ENCODE measurements around the gene CTDSPL. TPM values are rescaled to one million over a fixed set of nuclear protein-coding genes. Genes with fewer than 3 reads are reported as not detected.
A peak's percentile ranks its signal among the peaks of the same experiment; 100 is the strongest.

Gene CTDSPL
- total and polyA plus RNA-seq, 2 donors from 2014 or later = 55.9 to 78.3 TPM

DNA sequence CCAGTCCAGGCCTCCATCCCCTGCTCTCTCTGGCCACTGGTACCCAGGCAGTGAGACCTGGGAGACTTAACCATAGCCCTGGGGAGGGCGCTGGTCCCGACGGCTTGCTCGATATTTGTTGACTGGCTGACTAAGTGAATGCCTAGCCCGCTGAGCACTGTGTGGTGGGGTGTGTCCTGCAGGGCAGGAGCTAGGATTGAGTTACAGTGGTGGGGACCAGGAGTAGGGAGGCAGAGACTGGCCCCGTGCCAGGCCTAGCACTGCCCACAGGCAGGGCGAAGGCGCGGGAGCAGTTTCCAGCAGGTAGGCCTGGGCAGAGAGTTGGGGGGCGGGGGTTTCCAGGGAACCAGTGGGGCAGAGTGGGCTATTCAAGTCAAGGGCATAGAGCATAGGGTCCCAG, 128.8 kb downstream of the CTDSPL start, which contains the start of gene VILL:
VILL (plus strand) TSS at position 260 of the 400 bp plus-strand sequence. CDS start 2,887 bp downstream, outside the sequence.
- Histone ChIP-seq H3K4me1 (ENCODE audit: control insufficient read depth in 2 of 3, insufficient read depth in 2 of 3, low read depth in 1 of 3, low read length in 3 of 3) (peaks cover 0 to 5% (median 0%) of the 10 kb centered on the region in 3 donors), H3K27ac (ENCODE audit: low read depth in 2 of 2, low read length in 2 of 2) (no peak within 1 kb of the TSS), H3K27me3 (ENCODE audit: control insufficient read depth, insufficient read depth, low read length) (no peaks in the 10 kb centered on the region), H3K9ac (ENCODE audit: low read length in 3 of 3) (no peak within 1 kb of the TSS), H3K4me3 (ENCODE audit: low read length in 3 of 3) (no peak within 1 kb of the TSS), H3K9me3 (ENCODE audit: control insufficient read depth in 2 of 3, insufficient read depth in 1 of 3, low read length in 3 of 3) (no peaks in the 10 kb centered on the region), H3K36me3 (ENCODE audit: control insufficient read depth in 2 of 3, insufficient read depth in 3 of 3, low read length in 3 of 3) (no peaks in the 10 kb centered on the region)
- TF ChIP-seq, protein P1, sequence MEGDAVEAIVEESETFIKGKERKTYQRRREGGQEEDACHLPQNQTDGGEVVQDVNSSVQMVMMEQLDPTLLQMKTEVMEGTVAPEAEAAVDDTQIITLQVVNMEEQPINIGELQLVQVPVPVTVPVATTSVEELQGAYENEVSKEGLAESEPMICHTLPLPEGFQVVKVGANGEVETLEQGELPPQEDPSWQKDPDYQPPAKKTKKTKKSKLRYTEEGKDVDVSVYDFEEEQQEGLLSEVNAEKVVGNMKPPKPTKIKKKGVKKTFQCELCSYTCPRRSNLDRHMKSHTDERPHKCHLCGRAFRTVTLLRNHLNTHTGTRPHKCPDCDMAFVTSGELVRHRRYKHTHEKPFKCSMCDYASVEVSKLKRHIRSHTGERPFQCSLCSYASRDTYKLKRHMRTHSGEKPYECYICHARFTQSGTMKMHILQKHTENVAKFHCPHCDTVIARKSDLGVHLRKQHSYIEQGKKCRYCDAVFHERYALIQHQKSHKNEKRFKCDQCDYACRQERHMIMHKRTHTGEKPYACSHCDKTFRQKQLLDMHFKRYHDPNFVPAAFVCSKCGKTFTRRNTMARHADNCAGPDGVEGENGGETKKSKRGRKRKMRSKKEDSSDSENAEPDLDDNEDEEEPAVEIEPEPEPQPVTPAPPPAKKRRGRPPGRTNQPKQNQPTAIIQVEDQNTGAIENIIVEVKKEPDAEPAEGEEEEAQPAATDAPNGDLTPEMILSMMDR (IDR thresholded peaks at IDR 0.05; ENCODE audit: borderline replicate concordance, extremely low read depth, insufficient read depth) = no peak
- intact Hi-C loops (cut with DNase I) = no loop called here
- FAIRE-seq (no peak), DNase-seq (peak; percentile 47 to 82 (median 64))

DNA sequence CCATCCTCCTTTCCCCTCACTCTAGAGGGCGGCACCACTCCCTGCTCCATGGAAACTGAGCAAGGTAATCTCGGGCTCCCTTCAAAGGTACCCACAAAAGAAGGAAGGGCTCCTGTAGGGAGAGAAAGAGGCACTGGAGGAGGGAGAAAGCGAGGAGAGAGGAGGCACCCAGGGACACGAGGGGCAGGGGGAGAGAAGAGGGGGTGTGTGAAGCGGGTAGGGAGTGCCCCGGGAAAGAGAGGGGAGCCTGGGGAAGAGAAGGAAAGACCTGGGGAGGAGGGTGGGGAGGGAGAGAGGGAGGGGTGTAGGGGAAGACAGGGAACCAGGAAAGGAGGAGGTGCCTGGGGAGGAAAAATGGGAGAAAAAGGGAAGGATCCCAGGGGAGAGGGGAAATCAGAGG, 129.4 kb downstream of the CTDSPL start:
- no peak overlapping the region for H3K27ac ChIP-seq (ENCODE audit: low read depth in 2 of 2, low read length in 2 of 2)

DNA sequence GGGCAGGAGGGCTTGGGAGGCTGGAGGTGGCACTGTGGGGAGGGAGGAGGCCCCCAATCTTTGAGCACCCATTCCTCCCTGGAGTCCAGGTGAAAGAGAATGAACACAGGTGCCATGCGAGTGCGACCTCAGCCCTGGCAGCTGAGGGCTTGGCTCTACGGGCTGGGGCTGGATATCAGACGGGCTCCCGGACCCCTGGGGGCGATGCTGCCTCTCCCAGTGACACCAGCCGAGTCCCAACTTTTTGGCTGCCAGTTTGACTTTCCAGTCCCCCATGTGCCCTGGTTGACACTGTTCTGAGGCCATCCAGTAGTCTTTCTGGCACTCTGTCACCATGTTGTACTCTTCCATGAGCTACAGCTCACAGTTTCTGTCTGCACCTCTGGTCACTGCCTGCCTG, 130.1 kb downstream of the CTDSPL start:
- Histone ChIP-seq H3K4me1 (ENCODE audit: control insufficient read depth in 2 of 3, insufficient read depth in 2 of 3, low read depth in 1 of 3, low read length in 3 of 3) (peaks cover 0 to 7% (median 0%) of the 10 kb centered on the region in 3 donors), H3K36me3 (ENCODE audit: control insufficient read depth in 2 of 3, insufficient read depth in 3 of 3, low read length in 3 of 3) (no peaks in the 10 kb centered on the region), H3K27ac (ENCODE audit: low read depth in 2 of 2, low read length in 2 of 2) (no peak overlapping the region), H3K4me3 (ENCODE audit: low read length in 3 of 3) (no peak overlapping the region), H3K27me3 (ENCODE audit: control insufficient read depth, insufficient read depth, low read length) (no peaks in the 10 kb centered on the region), H3K9me3 (ENCODE audit: control insufficient read depth in 2 of 3, insufficient read depth in 1 of 3, low read length in 3 of 3) (no peaks in the 10 kb centered on the region), H3K9ac (ENCODE audit: low read length in 3 of 3) (no peak overlapping the region)
- peak in 2 of 5 donors; percentile 30 to 63 for DNase-seq
- TF ChIP-seq, protein P1 (IDR thresholded peaks at IDR 0.05; ENCODE audit: borderline replicate concordance, extremely low read depth, insufficient read depth) = no peak
- intact Hi-C loops (cut with DNase I) = no loop called here
- FAIRE-seq = no peak

More for the DNA sequence above, 129.4 kb downstream of the CTDSPL start:
- Histone ChIP-seq H3K27me3 (ENCODE audit: control insufficient read depth, insufficient read depth, low read length) (no peaks in the 10 kb centered on the region), H3K4me3 (ENCODE audit: low read length in 3 of 3) (no peak overlapping the region), H3K9ac (ENCODE audit: low read length in 3 of 3) (no peak overlapping the region), H3K9me3 (ENCODE audit: control insufficient read depth in 2 of 3, insufficient read depth in 1 of 3, low read length in 3 of 3) (no peaks in the 10 kb centered on the region), H3K4me1 (ENCODE audit: control insufficient read depth in 2 of 3, insufficient read depth in 2 of 3, low read depth in 1 of 3, low read length in 3 of 3) (peaks cover 0 to 5% (median 0%) of the 10 kb centered on the region in 3 donors), H3K36me3 (ENCODE audit: control insufficient read depth in 2 of 3, insufficient read depth in 3 of 3, low read length in 3 of 3) (no peaks in the 10 kb centered on the region)
- intact Hi-C loops (cut with DNase I) = no loop called here
- DNase-seq (peak in 1 of 5 donors; percentile 36), FAIRE-seq (no peak)
- TF ChIP-seq, protein P1 (IDR thresholded peaks at IDR 0.05; ENCODE audit: borderline replicate concordance, extremely low read depth, insufficient read depth) = no peak

All from kidney (tissue), 14 donors.